H1 (cell line): Measurements from ENCODE around the gene TLK1. TPM values are rescaled to one million over a fixed set of nuclear protein-coding genes. Genes with fewer than 3 reads are reported as not detected.

ENCODE experiments used
- CTCF ChIA-PET: fragments of 300-600 bp; sonication (Branson Sonifier 250); formaldehyde crosslinking; loops from one replicate; lab custom pipeline; 2021; ENCODE audit not compliant: partially characterized antibody; lab: Charles Lee
- POLR2A ChIA-PET: fragments of 300-600 bp; sonication (Branson Sonifier 250); formaldehyde crosslinking; loops from one replicate; lab custom pipeline; 2021; ENCODE audit warnings: inconsistent platforms; ENCODE audit not compliant: partially characterized antibody; lab: Charles Lee
- DNase-seq, 2 experiments: peaks; one replicate each; pipeline versions ENCODE4 v3.0.0 to v3.0.0-alpha.2; 2010 to 2022; ENCODE audit warnings: low spot score in 2 of 2, low read depth in 1 of 2, mixed read lengths in 1 of 2
- FAIRE-seq: peaks from 2 replicates; lab custom pipeline; 2011; peaks lifted over from hg19 to GRCh38; lab: Jason Lieb, UNC
- H2AFZ ChIP-seq: 2 replicates; pipeline ENCODE4 v1.8.1; 2012; ENCODE audit warnings: low read length, inconsistent platforms
- H2AK5ac ChIP-seq: 2 replicates; pipeline ENCODE4 v1.6.1; 2013; ENCODE audit warnings: low read depth, low read length
- H2BK120ac ChIP-seq: replicated peaks from 2 replicates; pipeline ENCODE3; 2013; ENCODE audit warnings: low read depth, low read length, inconsistent platforms
- H2BK12ac ChIP-seq: 2 replicates; pipeline ENCODE4 v1.6.1; 2013; ENCODE audit warnings: low read depth, low read length
- H2BK15ac ChIP-seq: 2 replicates; pipeline ENCODE4 v1.6.1; 2013; ENCODE audit warnings: low read length
- H2BK20ac ChIP-seq: 2 replicates; pipeline ENCODE4 v1.6.1; 2013; ENCODE audit warnings: low read length
- H2BK5ac ChIP-seq: 2 replicates; pipeline ENCODE4 v1.6.1; 2013; ENCODE audit warnings: low read depth, low read length
- H3K14ac ChIP-seq: 2 replicates; pipeline ENCODE4 v1.6.1; 2013; ENCODE audit warnings: inconsistent platforms; ENCODE audit not compliant: insufficient read length
- H3K18ac ChIP-seq: 2 replicates; pipeline ENCODE4 v1.6.1; 2013; ENCODE audit warnings: low read length; ENCODE audit errors: extremely low read depth
- H3K23ac ChIP-seq: 2 replicates; pipeline ENCODE4 v1.6.1; 2013; ENCODE audit warnings: inconsistent platforms; ENCODE audit not compliant: insufficient read length
- H3K23me2 ChIP-seq: 2 replicates; pipeline ENCODE4 v1.6.1; 2013; ENCODE audit warnings: low read depth, low read length
- H3K27ac ChIP-seq: 2 replicates; pipeline ENCODE4 v1.6.1; 2011; ENCODE audit warnings: low read depth, low read length, inconsistent platforms
- H3K27me3 ChIP-seq, 4 experiments: replicated peaks in 1 of 4; 1 replicate in 1 of 4; 2 replicates in 3 of 4; pipeline versions ENCODE4 v1.6.1 to v1.8.1; 2011 to 2013; ENCODE audit warnings: low read length in 3 of 4, mild to moderate bottlenecking in 3 of 4, inconsistent platforms in 2 of 4, mixed read lengths in 2 of 4, moderate library complexity in 1 of 4; ENCODE audit not compliant: control insufficient read depth in 3 of 4, insufficient read depth in 3 of 4; ENCODE audit errors: extremely low read depth in 1 of 4
- H3K36me3 ChIP-seq, 4 experiments: 2 replicates each; pipeline versions ENCODE4 v1.6.1 to v1.8.1; 2011 to 2013; ENCODE audit warnings: mild to moderate bottlenecking in 4 of 4, low read length in 3 of 4, moderate library complexity in 2 of 4, control low read depth in 1 of 4, inconsistent platforms in 1 of 4; ENCODE audit not compliant: insufficient read depth in 4 of 4, control insufficient read depth in 2 of 4
- H3K4ac ChIP-seq: replicated peaks from 2 replicates; pipeline ENCODE3; 2013; ENCODE audit warnings: low read length, low read depth, mixed read lengths, inconsistent platforms; ENCODE audit not compliant: insufficient read length
- H3K4me1 ChIP-seq, 4 experiments: replicated peaks in 1 of 4; 1 replicate in 1 of 4; 2 replicates in 3 of 4; pipeline versions ENCODE4 v1.6.1 to v1.8.1; 2011 to 2013; ENCODE audit warnings: low read length in 3 of 4, inconsistent platforms in 2 of 4, mixed read lengths in 1 of 4; ENCODE audit not compliant: insufficient read depth in 4 of 4, control insufficient read depth in 3 of 4
- H3K4me2 ChIP-seq, 2 experiments: 2 replicates each; pipeline versions ENCODE4 v1.6.1 to v1.8.1; 2011 to 2013; ENCODE audit warnings: low read depth in 2 of 2, low read length in 2 of 2, control low read depth in 1 of 2, inconsistent platforms in 1 of 2, mild to moderate bottlenecking in 1 of 2; ENCODE audit not compliant: insufficient read depth in 1 of 2
- H3K4me3 ChIP-seq, 4 experiments: fragments of 200-600, 300-600 bp in 1 of 4; sonication (generic), shearing (Covaris generic), sonication (Bioruptor Twin) in 1 of 4; 2 replicates each; pipeline versions ENCODE4 v1.5.1 to v1.8.1; 2011 to 2016; ENCODE audit warnings: low read length in 4 of 4, low read depth in 3 of 4, control low read depth in 2 of 4, inconsistent platforms in 2 of 4, mild to moderate bottlenecking in 2 of 4, mixed read lengths in 1 of 4, moderate library complexity in 1 of 4; ENCODE audit not compliant: insufficient read depth in 2 of 4; ENCODE audit errors: extremely low read depth in 1 of 4
- H3K56ac ChIP-seq: replicated peaks from 2 replicates; pipeline ENCODE3; 2013; ENCODE audit warnings: low read depth, mild to moderate bottlenecking, mixed read lengths, low read length, inconsistent platforms; ENCODE audit not compliant: insufficient read length
- H3K79me1 ChIP-seq: 2 replicates; pipeline ENCODE4 v1.6.1; 2013; ENCODE audit warnings: low read depth, low read length, control low read depth
- H3K79me2 ChIP-seq, 2 experiments: 2 replicates each; pipeline versions ENCODE4 v1.6.1 to v1.8.1; 2012 to 2013; ENCODE audit warnings: low read length in 2 of 2, mild to moderate bottlenecking in 2 of 2, inconsistent platforms in 1 of 2; ENCODE audit not compliant: insufficient read depth in 2 of 2, control insufficient read depth in 1 of 2
- H3K9ac ChIP-seq, 4 experiments: replicated peaks in 1 of 4; 1 replicate in 1 of 4; 2 replicates in 3 of 4; pipeline versions ENCODE4 v1.6.1 to v1.8.1; 2011 to 2013; ENCODE audit warnings: low read depth in 3 of 4, low read length in 3 of 4, control low read depth in 2 of 4, mild to moderate bottlenecking in 2 of 4, moderate library complexity in 2 of 4, inconsistent platforms in 1 of 4; ENCODE audit errors: extremely low read depth in 1 of 4
- H3K9me3 ChIP-seq, 2 experiments: 2 replicates each; pipeline versions ENCODE4 v1.6.1 to v1.8.1; 2012 to 2013; ENCODE audit warnings: mild to moderate bottlenecking in 2 of 2, moderate library complexity in 2 of 2, control low read depth in 1 of 2, inconsistent platforms in 1 of 2, low read depth in 1 of 2, low read length in 1 of 2, mixed read lengths in 1 of 2; ENCODE audit not compliant: insufficient read depth in 2 of 2
- H4K20me1 ChIP-seq, 2 experiments: replicated peaks in 1 of 2; 2 replicates each; pipeline versions ENCODE3 to v1.8.1; 2011 to 2013; ENCODE audit warnings: inconsistent platforms in 2 of 2, low read length in 2 of 2, mild to moderate bottlenecking in 1 of 2; ENCODE audit not compliant: insufficient read depth in 2 of 2, control insufficient read depth in 1 of 2
- H4K5ac ChIP-seq: 2 replicates; pipeline ENCODE4 v1.6.1; 2013; ENCODE audit warnings: low read length, low read depth, mixed read lengths, inconsistent platforms; ENCODE audit not compliant: insufficient read length
- H4K8ac ChIP-seq: 2 replicates; pipeline ENCODE4 v1.8.0; 2013; ENCODE audit warnings: mild to moderate bottlenecking, moderate library complexity, low read length, inconsistent platforms; ENCODE audit not compliant: insufficient read depth; ENCODE audit errors: extremely low read depth
- H4K91ac ChIP-seq: replicated peaks from 2 replicates; pipeline ENCODE3; 2013; ENCODE audit warnings: low read length, mixed read lengths, inconsistent platforms; ENCODE audit not compliant: insufficient read length
- MAFK ChIP-seq: IDR thresholded peaks from 2 replicates; pipeline ENCODE4 v1.6.1; 2012; ENCODE audit warnings: low read depth, mild to moderate bottlenecking, improper control_type of control experiment, low read length
- POLR2AphosphoS5 ChIP-seq: IDR thresholded peaks from 2 replicates; pipeline ENCODE4 v1.6.1; 2011; ENCODE audit warnings: low read depth, low read length
- WGBS, 2 experiments: shearing (Covaris generic) in 1 of 2; methylation state at CpG; one replicate each; pipeline versions ENCODE4 v1.1.6 to v1.1.7; 2013 to 2015; ENCODE audit warnings: low lambda C conversion rate in 2 of 2, mixed read lengths in 2 of 2, inconsistent platforms in 1 of 2, low coverage in 1 of 2, missing lambda C conversion rate in 1 of 2; ENCODE audit not compliant: insufficient replicate concordance in 2 of 2, insufficient coverage in 1 of 2, insufficient read length in 1 of 2; ENCODE audit errors: extremely low coverage in 1 of 2, missing lambda C conversion rate in 1 of 2; 5-methylcytosine and 5-hydroxymethylcytosine counted together
- polyA plus RNA-seq, 7 experiments: library from polyadenylated mRNA; depleted of rRNA in 3 of 7; stranded (reverse) in 5 of 7; unstranded in 2 of 7; fragments of >200 nt in 5 of 7; fragments of 200-250 nt in 2 of 7; gene quantifications; 1 replicate in 5 of 7; 2 replicates in 1 of 7; 4 replicates in 1 of 7; pipeline versions ENCODE4 v1.2.1 to v1.2.3, GENCODE V29; 2011 to 2013; ENCODE audit warnings: missing spikeins in 2 of 7, mixed read lengths in 2 of 7
- total RNA-seq: library from RNA; stranded (reverse); fragmentation: NEBNext Ultra II Directional; extraction: Animal tissue kit (Norgen Biotek cat#: 25700); gene quantifications from 2 replicates; pipeline ENCODE4 v1.2.1, GENCODE V29; 2021

The TLK1 gene
- total and polyA plus RNA-seq, 2 of the 8 experiments (the other 6 are each of a cell fraction or from before 2014, with no cell fraction given), result 11.2 to 102 TPM

GRCh38 chr2:171206422-171207115, 45.9 kb upstream of the TLK1 start:
- TF ChIP-seq POLR2AphosphoS5, result no peak
- TF ChIP-seq MAFK, result peak; percentile 58; the same call in 1 of the 2 replicates

More at GRCh38 chr2:171206422-171207115, 45.9 kb upstream of the TLK1 start:
- ChIA-PET POLR2A (no interaction called here), CTCF (no interaction called here)
- no peak overlapping the region for H2BK12ac ChIP-seq
- no peak overlapping the region for H3K4ac ChIP-seq
- H2BK120ac ChIP-seq, result no peak overlapping the region
- H3K27me3 ChIP-seq, result no peaks in the 10 kb centered on the region
- H3K14ac ChIP-seq, result no peak overlapping the region
- no peak overlapping the region for H2BK5ac ChIP-seq
- H3K79me2 ChIP-seq, result no peaks in the 10 kb centered on the region
- DNase-seq (no peak), FAIRE-seq (no peak)
- no peaks in the 10 kb centered on the region for H4K20me1 ChIP-seq
- no peak overlapping the region for H2BK20ac ChIP-seq
- H3K27ac ChIP-seq, result no peak overlapping the region
- H3K4me1 ChIP-seq, result peaks cover 0 to 3% (median 0%) of the 10 kb centered on the region in 4 experiments; a peak in 5 of 7 replicates
- no peak overlapping the region for H2AK5ac ChIP-seq
- no peaks in the 10 kb centered on the region for H3K9me3 ChIP-seq
- no peaks in the 10 kb centered on the region for H3K36me3 ChIP-seq
- H4K8ac ChIP-seq, result no peak overlapping the region
- H3K4me3 ChIP-seq, result no peak overlapping the region
- H2AFZ ChIP-seq, result no peak overlapping the region
- H4K91ac ChIP-seq, result no peak overlapping the region
- no peak overlapping the region for H3K23ac ChIP-seq
- no peak overlapping the region for H3K9ac ChIP-seq
- H3K56ac ChIP-seq, result no peak overlapping the region
- no peaks in the 10 kb centered on the region for H3K23me2 ChIP-seq
- no peak overlapping the region for H4K5ac ChIP-seq
- no peak overlapping the region for H2BK15ac ChIP-seq
- no peak overlapping the region for H3K18ac ChIP-seq
- no peaks in the 10 kb centered on the region for H3K79me1 ChIP-seq
- no peak overlapping the region for H3K4me2 ChIP-seq
- WGBS, 2 experiments, result 90% methylated on average over 2 of the region's 2 CpGs; no CpG with 5 or more reads in 1 of the 2 experiments
